ENCODE data around the gene NFAM1. TPM values are rescaled to one million over a fixed set of nuclear protein-coding genes. Genes with fewer than 3 reads are reported as not detected.

NFAM1 gene
- total and polyA plus RNA-seq, 7 donors, result 0.08 to 1.1 (median 0.30) TPM

DNA sequence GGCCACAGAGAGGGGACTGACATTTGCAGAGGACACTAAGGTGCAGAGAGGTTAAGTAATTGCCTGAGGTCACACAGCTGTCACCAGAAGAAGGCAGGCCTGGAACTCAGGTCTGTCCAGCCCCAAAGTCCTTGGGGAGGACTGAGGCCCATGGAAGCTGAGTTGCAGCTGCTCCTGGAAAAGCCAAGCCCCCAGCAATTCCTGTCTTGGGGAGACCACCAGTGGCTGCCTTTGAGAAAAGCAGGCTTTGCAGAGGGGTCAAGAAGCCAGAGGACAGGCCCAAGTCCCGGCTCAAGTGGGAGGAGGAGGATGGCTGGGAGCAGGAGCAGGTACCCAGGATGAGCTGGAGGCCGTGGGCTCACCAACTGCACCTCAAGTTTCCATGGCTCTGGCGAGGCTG, 3.4 kb downstream of the NFAM1 start:
- Histone ChIP-seq H3K9me3 (no peaks in the 10 kb centered on the region), H3K36me3 (ENCODE audit: insufficient read depth in 1 of 2, low read depth in 1 of 2) (no peaks in the 10 kb centered on the region), H3K27me3 (ENCODE audit: insufficient read depth in 3 of 3, low read length in 2 of 3) (peaks cover 0 to 58% (median 21%) of the 10 kb centered on the region in 3 donors), H3K27ac (no peak overlapping the region), H3K4me3 (no peak overlapping the region), H3K4me1 (no peaks in the 10 kb centered on the region)
- 72 to 90% (median 84%) methylated on average over 3 of the region's 3 CpGs for WGBS, 3 donors
- TF ChIP-seq, protein P1, sequence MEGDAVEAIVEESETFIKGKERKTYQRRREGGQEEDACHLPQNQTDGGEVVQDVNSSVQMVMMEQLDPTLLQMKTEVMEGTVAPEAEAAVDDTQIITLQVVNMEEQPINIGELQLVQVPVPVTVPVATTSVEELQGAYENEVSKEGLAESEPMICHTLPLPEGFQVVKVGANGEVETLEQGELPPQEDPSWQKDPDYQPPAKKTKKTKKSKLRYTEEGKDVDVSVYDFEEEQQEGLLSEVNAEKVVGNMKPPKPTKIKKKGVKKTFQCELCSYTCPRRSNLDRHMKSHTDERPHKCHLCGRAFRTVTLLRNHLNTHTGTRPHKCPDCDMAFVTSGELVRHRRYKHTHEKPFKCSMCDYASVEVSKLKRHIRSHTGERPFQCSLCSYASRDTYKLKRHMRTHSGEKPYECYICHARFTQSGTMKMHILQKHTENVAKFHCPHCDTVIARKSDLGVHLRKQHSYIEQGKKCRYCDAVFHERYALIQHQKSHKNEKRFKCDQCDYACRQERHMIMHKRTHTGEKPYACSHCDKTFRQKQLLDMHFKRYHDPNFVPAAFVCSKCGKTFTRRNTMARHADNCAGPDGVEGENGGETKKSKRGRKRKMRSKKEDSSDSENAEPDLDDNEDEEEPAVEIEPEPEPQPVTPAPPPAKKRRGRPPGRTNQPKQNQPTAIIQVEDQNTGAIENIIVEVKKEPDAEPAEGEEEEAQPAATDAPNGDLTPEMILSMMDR (IDR thresholded peaks at IDR 0.05), result no peak
- intact Hi-C loops (cut with DNase I), result no loop called here
- ATAC-seq (no peak), DNase-seq (no peak)

DNA sequence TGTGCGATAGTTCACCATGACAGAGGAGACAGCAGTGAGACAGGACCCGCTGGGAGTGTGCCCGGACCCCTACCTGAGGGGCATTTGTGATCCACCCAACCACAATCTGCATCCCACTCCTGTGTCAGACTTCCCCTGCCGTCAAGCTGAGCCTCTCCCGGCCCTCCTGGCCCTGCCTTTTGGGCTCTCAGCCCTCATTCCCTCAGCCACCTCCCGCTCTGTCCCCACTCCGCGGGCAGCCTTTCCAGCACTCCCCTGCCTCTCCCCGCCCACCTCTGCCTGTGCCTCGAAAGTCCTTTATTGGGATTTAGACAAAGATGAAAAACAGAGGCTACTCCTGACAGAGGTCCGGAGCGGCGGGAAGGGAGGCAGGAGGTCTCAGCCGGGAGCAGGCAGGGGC, 4.2 kb downstream of the NFAM1 start:
- no peaks in the 10 kb centered on the region for H3K4me1 ChIP-seq
- TF ChIP-seq, protein P1 (IDR thresholded peaks at IDR 0.05), result no peak
- 51 to 69% (median 60%) methylated on average over 14 of the region's 14 CpGs for WGBS, 3 donors
- H3K9me3 ChIP-seq, result no peaks in the 10 kb centered on the region
- no peak for ATAC-seq
- H3K27me3 ChIP-seq (ENCODE audit: insufficient read depth in 3 of 3, low read length in 2 of 3), result peaks cover 0 to 51% (median 19%) of the 10 kb centered on the region in 3 donors
- H3K27ac ChIP-seq, result no peak overlapping the region
- intact Hi-C loops (cut with DNase I), result no loop called here
- H3K4me3 ChIP-seq, result no peak overlapping the region
- no peaks in the 10 kb centered on the region for H3K36me3 ChIP-seq (ENCODE audit: insufficient read depth in 1 of 2, low read depth in 1 of 2)
- no peak for DNase-seq

DNA sequence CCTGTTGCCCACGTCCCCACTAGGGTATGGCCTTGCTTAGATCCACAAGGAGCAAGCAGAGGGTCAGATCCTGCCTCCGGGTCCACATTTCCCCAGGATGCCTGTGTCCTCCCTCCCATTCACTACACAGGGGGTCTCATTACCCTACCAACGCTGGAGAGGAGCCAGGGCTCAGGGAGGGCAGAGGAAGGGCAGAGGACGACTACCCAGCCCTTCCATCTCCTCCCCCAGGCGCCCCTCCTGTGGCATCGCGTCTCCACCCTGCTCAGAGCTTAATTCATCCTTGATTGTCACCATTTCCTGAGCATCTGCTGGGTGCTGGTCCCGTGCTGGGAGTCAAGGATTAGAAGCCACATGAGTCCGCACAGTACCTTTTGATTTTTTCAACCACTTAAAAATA, 5.0 kb downstream of the NFAM1 start:
- Histone ChIP-seq H3K36me3 (ENCODE audit: insufficient read depth in 1 of 2, low read depth in 1 of 2) (no peaks in the 10 kb centered on the region), H3K4me1 (no peaks in the 10 kb centered on the region), H3K27me3 (ENCODE audit: insufficient read depth in 3 of 3, low read length in 2 of 3) (peaks cover 0 to 42% (median 17%) of the 10 kb centered on the region in 3 donors), H3K9me3 (no peaks in the 10 kb centered on the region), H3K4me3 (no peak overlapping the region), H3K27ac (no peak overlapping the region)
- DNase-seq (no peak), ATAC-seq (no peak)
- TF ChIP-seq, protein P1 (IDR thresholded peaks at IDR 0.05), result no peak
- WGBS, 3 donors, result 46 to 56% (median 56%) methylated on average over 9 of the region's 9 CpGs
- intact Hi-C loops (cut with DNase I), result no loop called here

DNA sequence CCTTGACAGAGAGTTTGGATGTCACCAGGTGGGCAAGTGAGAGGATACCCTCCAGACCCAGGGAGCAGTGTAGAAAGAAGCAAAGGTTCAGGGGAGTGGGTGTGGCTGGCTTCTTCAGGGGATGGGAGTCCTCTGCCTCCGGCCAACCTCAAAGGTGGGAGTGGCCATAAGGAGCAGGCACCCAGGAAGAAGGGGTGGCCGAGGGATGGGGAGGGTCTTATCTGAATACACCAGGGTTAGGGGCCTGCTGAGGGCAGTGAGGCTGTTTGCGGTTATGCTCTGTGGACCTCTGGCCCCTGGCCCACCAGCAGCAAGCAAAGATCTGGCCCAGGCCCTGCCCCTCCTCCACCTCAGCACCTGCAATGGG, 6.2 kb downstream of the NFAM1 start:
- no peaks in the 10 kb centered on the region for H3K9me3 ChIP-seq
- no peaks in the 10 kb centered on the region for H3K4me1 ChIP-seq
- no peak overlapping the region for H3K4me3 ChIP-seq
- WGBS, 3 donors, result 90 to 100% (median 92%) methylated on average over 2 to 3 of the region's 3 CpGs
- peaks cover 0 to 34% (median 16%) of the 10 kb centered on the region in 3 donors for H3K27me3 ChIP-seq (ENCODE audit: insufficient read depth in 3 of 3, low read length in 2 of 3)
- ATAC-seq (no peak), DNase-seq (no peak)
- no peaks in the 10 kb centered on the region for H3K36me3 ChIP-seq (ENCODE audit: insufficient read depth in 1 of 2, low read depth in 1 of 2)
- H3K27ac ChIP-seq, result no peak overlapping the region
- intact Hi-C loops (cut with DNase I), result no loop called here
- TF ChIP-seq, protein P1 (IDR thresholded peaks at IDR 0.05), result no peak

DNA sequence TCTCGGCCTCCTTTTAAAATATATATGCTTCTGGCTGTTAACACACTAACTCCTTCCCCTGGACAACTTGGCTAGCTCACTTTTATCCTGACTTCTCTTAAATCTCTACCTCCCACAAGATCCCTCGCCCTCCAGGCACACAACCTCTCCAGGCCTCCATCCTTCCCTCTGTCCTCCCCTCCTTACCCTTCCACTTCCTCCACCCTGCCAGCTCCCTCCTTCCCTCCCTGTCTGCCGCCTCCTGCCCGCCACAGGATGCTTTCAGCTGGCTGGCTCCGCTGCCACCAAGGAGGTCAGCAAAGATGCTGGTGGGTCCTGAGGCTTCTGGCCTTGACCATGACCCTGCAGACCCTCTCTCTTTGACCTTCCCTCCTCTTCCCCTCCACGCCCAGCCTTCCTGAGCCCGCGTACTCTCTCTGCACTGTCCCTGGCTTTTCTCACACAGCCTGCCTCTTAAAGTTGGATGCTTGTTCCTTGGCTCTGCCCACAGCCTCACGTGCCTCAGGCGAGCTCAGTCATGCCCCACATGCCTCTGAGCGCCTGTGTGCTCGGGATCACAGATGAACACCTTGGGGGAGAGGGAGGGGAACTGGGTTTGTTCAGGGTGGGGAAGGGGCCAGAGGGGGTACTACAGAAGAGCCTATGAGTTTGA, 6.7 kb downstream of the NFAM1 start:
- DNase-seq, result no peak
- TF ChIP-seq, protein P1 (IDR thresholded peaks at IDR 0.05), result no peak
- Histone ChIP-seq H3K27me3 (ENCODE audit: insufficient read depth in 3 of 3, low read length in 2 of 3) (peaks cover 0 to 34% (median 16%) of the 10 kb centered on the region in 3 donors), H3K4me1 (no peaks in the 10 kb centered on the region), H3K9me3 (no peaks in the 10 kb centered on the region), H3K36me3 (ENCODE audit: insufficient read depth in 1 of 2, low read depth in 1 of 2) (no peaks in the 10 kb centered on the region), H3K27ac (no peak overlapping the region), H3K4me3 (no peak overlapping the region)
- WGBS, 3 donors, result 77 to 83% (median 81%) methylated on average over 10 to 12 of the region's 12 CpGs
- no peak for ATAC-seq
- intact Hi-C loops (cut with DNase I), result no loop called here
